WTC11 (cell line): ENCODE measurements around the gene ECM1.

Experiments used
- ATF2 ChIP-seq: sonication (generic); formaldehyde crosslinking; IDR thresholded peaks from 2 replicates; pipeline ENCODE4 v1.8.1; 2022; ENCODE audit warnings: low read depth, missing genetic modification reagents, borderline replicate concordance
- CTCF ChIP-seq: fragments of 200-600 bp; IDR thresholded peaks from 2 replicates; pipeline ENCODE4 v1.8.0; 2022; ENCODE audit warnings: antibody characterized with exemption
- NFYB ChIP-seq: sonication (generic); formaldehyde crosslinking; conservative IDR thresholded peaks from 2 replicates; pipeline ENCODE4 v1.8.0; 2022; ENCODE audit warnings: low read depth, missing genetic modification reagents
- ZBTB21 ChIP-seq: sonication (generic); formaldehyde crosslinking; IDR thresholded peaks from 2 replicates; pipeline ENCODE4 v1.8.1; 2023; ENCODE audit warnings: mild to moderate bottlenecking, missing genetic modification reagents, borderline replicate concordance

- TF ChIP-seq CTCF = no peak
- no peak for TF ChIP-seq ZBTB21 (CRISPR knock-in tag)
- no peak for TF ChIP-seq NFYB (CRISPR knock-in tag)
- no peak for TF ChIP-seq ATF2 (CRISPR knock-in tag)
Observed at GRCh38 chr1:150528196-150528595, 20.3 kb downstream of the ECM1 start.
